Diencephalon (tissue), 1 donor: Measurements from ENCODE around the gene TRAPPC12. TPM values are rescaled to one million over a fixed set of nuclear protein-coding genes. Genes with fewer than 3 reads are reported as not detected.

Experiments used
- total RNA-seq: library from RNA; depleted of rRNA; stranded (reverse); fragments of >200 nt; gene quantifications from one replicate; pipeline ENCODE4 v1.2.3, GENCODE V29; 2014

The TRAPPC12 gene
- total RNA-seq, result 72.7 TPM

GRCh38 chr2:3379647-3380534, at the start of gene TRAPPC12:
Gene TRAPPC12, plus strand, starts transcription at chr2:3379694. Its CDS starts 7,930 bp downstream, at chr2:3387624.

DNA sequence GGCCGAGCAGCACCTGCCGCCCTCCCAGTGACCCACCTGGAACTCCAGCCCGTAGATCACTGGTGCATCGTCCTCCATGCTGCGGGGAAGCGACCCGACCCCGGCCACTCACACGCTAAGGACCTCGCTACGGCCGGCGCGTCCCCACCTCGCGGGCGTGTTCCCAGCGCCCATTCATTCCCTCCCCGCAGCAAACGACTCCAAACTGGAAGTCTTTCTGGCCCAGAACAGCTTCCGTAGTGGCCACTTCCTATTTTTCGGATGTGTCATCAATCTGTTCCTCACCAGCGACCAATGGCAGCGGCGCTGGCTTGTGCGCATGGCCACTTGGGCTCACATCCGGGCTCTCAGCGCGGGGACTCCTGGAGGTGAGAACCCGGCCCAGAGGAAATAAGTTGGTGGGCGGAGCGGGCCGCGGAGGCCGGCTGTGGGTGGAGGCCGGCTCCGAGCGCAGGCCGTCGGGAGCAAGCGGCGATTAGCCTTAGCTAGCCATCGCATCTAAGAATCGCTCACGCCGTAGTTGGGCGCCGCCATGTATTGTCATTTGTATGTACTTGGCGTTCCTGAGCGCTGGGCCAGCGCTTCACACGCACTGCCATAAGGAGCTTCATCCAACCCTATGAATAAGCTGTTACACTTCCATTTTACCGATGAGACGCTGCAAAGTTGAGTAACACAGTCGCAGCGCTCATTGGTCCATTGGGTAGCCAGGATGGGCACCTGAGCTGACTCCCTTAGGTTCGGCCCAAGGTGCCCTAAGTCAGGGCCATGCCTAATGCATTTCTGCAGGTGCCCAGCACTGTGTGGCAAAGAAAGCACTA, 1.7 kb upstream of the TRAPPC12 start, which contains the start of gene EIPR1:
Gene EIPR1 (minus strand): TSS at position 207 of the 821 bp plus-strand sequence. CDS start 129 bp downstream, at position 78.

GRCh38 chr2:3519255-3520205, 140.0 kb downstream of the TRAPPC12 start, which contains the start of gene ADI1:
Gene ADI1, minus strand, starts transcription at chr2:3519531. Its CDS starts 44 bp downstream, at chr2:3519487.

Other genes with a start within 250 kb of the TRAPPC12 start
- gene EIPR1, start 1.9 kb upstream of the TRAPPC12 start, total RNA-seq, result 42.2 TPM
- gene ADI1, start 139.8 kb downstream of the TRAPPC12 start, total RNA-seq, result 11.5 TPM
- gene RNASEH1, start 178.6 kb downstream of the TRAPPC12 start, total RNA-seq, result 18.7 TPM
- gene RPS7, start 195.6 kb downstream of the TRAPPC12 start, total RNA-seq, result 838 TPM
- 1.2 TPM for gene COLEC11, start 215.4 kb downstream of the TRAPPC12 start, total RNA-seq